ENCODE measurements around the gene SMARCD3.

GRCh38 chr7:151272405-151272804 lies 23.9 kb upstream of the SMARCD3 start:
- no peak for TF ChIP-seq CTCF (conservative IDR thresholded peaks at IDR 0.05; ENCODE audit: low read depth, low read length)
- TF ChIP-seq POLR2A (IDR thresholded peaks at IDR 0.05; ENCODE audit: low read depth, low read length) = no peak
- no peak for TF ChIP-seq RAD21 (IDR thresholded peaks at IDR 0.05; ENCODE audit: low read length)
- TF ChIP-seq ELK1 (IDR thresholded peaks at IDR 0.05; ENCODE audit: borderline replicate concordance, low read depth, low read length) = no peak
- TF ChIP-seq MAFK (IDR thresholded peaks at IDR 0.05; ENCODE audit: low read depth, low read length) = no peak
- no peak for TF ChIP-seq USF2 (IDR thresholded peaks at IDR 0.05; ENCODE audit: low read depth, low read length)
- TF ChIP-seq MAZ (IDR thresholded peaks at IDR 0.05; ENCODE audit: borderline replicate concordance, low read depth, low read length) = no peak
